Testis (tissue), 3 donors: Measurements from ENCODE around the gene AFAP1. TPM values are rescaled to one million over a fixed set of nuclear protein-coding genes. Genes with fewer than 3 reads are reported as not detected.
A peak's percentile ranks its signal among the peaks of the same experiment; 100 is the strongest.

Source experiments
- DNase-seq: peaks from one replicate; pipeline ENCODE4 v3.0.0-alpha.2; 2019
- H3K27ac ChIP-seq, 2 donors: fragments of 200-600 bp; sonication (generic); one replicate each; pipeline ENCODE4 v1.5.1; 2019
- H3K27me3 ChIP-seq: fragments of 200-600 bp; sonication (generic); one replicate; pipeline ENCODE4 v1.5.1; 2019
- H3K36me3 ChIP-seq: fragments of 200-600 bp; sonication (generic); one replicate; pipeline ENCODE4 v1.5.1; 2017; ENCODE audit warnings: low read depth; ENCODE audit errors: missing control alignments
- H3K4me1 ChIP-seq: fragments of 200-600 bp; sonication (generic); one replicate; pipeline ENCODE4 v1.5.1; 2019
- H3K4me3 ChIP-seq, 2 donors: fragments of 200-600 bp; sonication (generic); one replicate each; pipeline ENCODE4 v1.5.1; 2017 to 2019
- H3K9me3 ChIP-seq: fragments of 200-600 bp; sonication (generic); one replicate; pipeline ENCODE4 v1.5.1; 2017
- POLR2A ChIP-seq: fragments of 450-650 bp; IDR thresholded peaks from one replicate; pipeline ENCODE4 v1.6.1; 2017; ENCODE audit warnings: antibody characterized with exemption, mild to moderate bottlenecking, moderate library complexity
- WGBS, 2 donors: methylation state at CpG; one replicate each; pipeline ENCODE4 v1.1.5; 2018; 5-methylcytosine and 5-hydroxymethylcytosine counted together
- intact Hi-C: fragments of 100-400 bp; cut with DNase I; formaldehyde crosslinking; loops from one replicate; pipeline ENCODE4 v1.15.1; 2023; ENCODE audit warnings: low total_unique reads
- polyA plus RNA-seq: library from polyadenylated mRNA; stranded (reverse); fragments of 350-450 nt; fragmentation: Illumina TruSeq; extraction: RNeasy Lipid Tissue Mini Kit (QIAGEN cat#74804); gene quantifications from one replicate; pipeline ENCODE4 v1.2.3, GENCODE V29; 2014; ENCODE audit warnings: low read depth, low replicate concordance; ENCODE audit not compliant: insufficient read depth
- total RNA-seq, 2 donors: library from RNA; depleted of rRNA; stranded (reverse); fragments of >200 nt; gene quantifications; one replicate each; pipeline ENCODE4 v1.2.3, GENCODE V29; 2016
- TF ChIP-seq, protein P1 (sequence below), 3 experiments: fragments of 450-650 bp in 2 of 3; fragments of 200-600 bp in 1 of 3; sonication (generic) in 1 of 3; IDR thresholded peaks; one replicate each; pipeline ENCODE4 v1.5.1; 2016 to 2019; ENCODE audit warnings: antibody characterized with exemption in 3 of 3, mild to moderate bottlenecking in 2 of 3, moderate library complexity in 1 of 3

AFAP1 gene
- total and polyA plus RNA-seq, 3 donors from 2014 or later = 23.1 to 52.4 (median 51.4) TPM

DNA sequence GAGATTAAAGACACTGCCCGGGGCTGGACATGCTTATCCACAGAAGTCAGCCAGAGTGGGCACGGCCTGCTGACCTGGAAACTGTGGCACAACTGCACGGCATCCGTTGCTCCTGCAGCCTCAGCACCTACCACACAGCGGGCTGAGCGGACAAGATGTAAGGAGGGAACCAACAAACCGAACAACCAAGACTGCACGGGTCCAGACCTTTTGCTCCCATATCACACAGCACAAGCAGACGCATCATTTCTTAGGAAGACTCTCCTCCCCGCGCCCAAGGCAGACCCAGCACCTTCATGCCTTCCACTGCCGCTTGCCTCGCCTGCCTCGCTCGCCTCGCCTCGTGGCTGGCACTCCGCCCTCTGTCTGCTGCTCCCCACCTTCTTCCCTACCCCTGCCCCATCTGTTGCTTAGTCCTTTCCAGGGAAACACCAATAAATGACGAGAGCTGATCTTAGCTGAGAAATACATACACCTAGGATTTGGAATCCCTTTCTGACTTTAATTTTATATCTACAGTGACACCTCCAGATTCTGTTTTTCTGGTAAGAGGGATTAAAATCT lies 79.0 kb downstream of the AFAP1 start:
- DNase-seq = no peak
- no peaks in the 10 kb centered on the region for H3K36me3 ChIP-seq
- peaks cover 3% of the 10 kb centered on the region for H3K4me1 ChIP-seq
- intact Hi-C loops = no loop called here
- TF ChIP-seq, protein P1, sequence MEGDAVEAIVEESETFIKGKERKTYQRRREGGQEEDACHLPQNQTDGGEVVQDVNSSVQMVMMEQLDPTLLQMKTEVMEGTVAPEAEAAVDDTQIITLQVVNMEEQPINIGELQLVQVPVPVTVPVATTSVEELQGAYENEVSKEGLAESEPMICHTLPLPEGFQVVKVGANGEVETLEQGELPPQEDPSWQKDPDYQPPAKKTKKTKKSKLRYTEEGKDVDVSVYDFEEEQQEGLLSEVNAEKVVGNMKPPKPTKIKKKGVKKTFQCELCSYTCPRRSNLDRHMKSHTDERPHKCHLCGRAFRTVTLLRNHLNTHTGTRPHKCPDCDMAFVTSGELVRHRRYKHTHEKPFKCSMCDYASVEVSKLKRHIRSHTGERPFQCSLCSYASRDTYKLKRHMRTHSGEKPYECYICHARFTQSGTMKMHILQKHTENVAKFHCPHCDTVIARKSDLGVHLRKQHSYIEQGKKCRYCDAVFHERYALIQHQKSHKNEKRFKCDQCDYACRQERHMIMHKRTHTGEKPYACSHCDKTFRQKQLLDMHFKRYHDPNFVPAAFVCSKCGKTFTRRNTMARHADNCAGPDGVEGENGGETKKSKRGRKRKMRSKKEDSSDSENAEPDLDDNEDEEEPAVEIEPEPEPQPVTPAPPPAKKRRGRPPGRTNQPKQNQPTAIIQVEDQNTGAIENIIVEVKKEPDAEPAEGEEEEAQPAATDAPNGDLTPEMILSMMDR (IDR thresholded peaks at IDR 0.05) = no peak
- no peak for TF ChIP-seq POLR2A
- 88 to 92% methylated on average over 18 to 19 of the region's 19 CpGs for WGBS, 2 donors
- H3K27me3 ChIP-seq = no peaks in the 10 kb centered on the region
- H3K4me3 ChIP-seq = no peak overlapping the region
- H3K27ac ChIP-seq = no peak overlapping the region
- no peaks in the 10 kb centered on the region for H3K9me3 ChIP-seq

DNA sequence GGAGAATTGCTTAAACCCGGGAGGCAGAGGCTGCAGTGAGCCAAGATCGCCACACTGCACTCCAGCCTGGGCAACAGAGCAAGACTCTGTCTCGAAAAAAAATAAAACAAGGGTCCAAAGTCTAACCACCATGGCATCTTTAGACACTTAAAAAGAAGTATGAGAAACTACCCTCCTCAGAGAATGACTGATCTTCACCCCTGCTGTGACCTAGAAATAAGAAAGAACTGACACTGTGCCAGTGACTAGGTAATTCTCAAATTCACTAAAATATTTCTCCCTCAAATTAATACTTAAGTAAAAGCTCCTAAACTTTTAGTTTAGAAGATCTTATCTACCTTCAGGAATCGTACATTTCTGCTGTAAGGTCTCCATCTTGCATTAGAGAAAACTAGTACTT lies 80.3 kb downstream of the AFAP1 start:
- no peak overlapping the region for H3K27ac ChIP-seq
- intact Hi-C loops = no loop called here
- H3K36me3 ChIP-seq = no peaks in the 10 kb centered on the region
- H3K4me3 ChIP-seq = no peak overlapping the region
- H3K9me3 ChIP-seq = no peaks in the 10 kb centered on the region
- DNase-seq = no peak
- TF ChIP-seq, protein P1 (IDR thresholded peaks at IDR 0.05) = no peak
- no peak for TF ChIP-seq POLR2A
- WGBS, 2 donors = 64 to 76% methylated on average over 4 of the region's 4 CpGs
- no peaks in the 10 kb centered on the region for H3K27me3 ChIP-seq
- peaks cover 3% of the 10 kb centered on the region for H3K4me1 ChIP-seq

DNA sequence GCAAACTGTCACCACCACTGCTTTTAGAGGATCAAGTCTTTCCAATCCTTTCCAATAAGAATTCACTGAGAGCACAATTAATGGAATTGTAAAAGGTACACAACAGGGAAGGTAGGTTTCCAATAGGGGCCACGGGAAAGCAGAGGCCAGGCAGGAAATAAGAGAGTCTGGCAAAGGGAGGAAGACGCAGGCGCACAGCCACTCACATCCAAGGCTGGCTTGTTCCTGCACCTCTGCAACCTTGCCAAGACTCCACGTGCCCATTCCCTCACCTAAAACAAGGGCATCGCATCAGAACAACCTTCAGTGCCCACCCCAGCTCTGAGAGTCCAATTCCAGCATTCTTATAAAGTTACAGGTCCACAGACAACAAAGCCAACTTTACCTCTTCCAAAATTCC lies 81.2 kb downstream of the AFAP1 start:
- no peak for TF ChIP-seq POLR2A
- TF ChIP-seq, protein P1 (IDR thresholded peaks at IDR 0.05) = no peak
- Histone ChIP-seq H3K36me3 (no peaks in the 10 kb centered on the region), H3K27ac (no peak overlapping the region), H3K27me3 (no peaks in the 10 kb centered on the region), H3K4me3 (no peak overlapping the region), H3K4me1 (peaks cover 3% of the 10 kb centered on the region), H3K9me3 (no peaks in the 10 kb centered on the region)
- intact Hi-C loops = no loop called here
- 59 to 69% methylated on average over 5 of the region's 5 CpGs for WGBS, 2 donors
- no peak for DNase-seq

DNA sequence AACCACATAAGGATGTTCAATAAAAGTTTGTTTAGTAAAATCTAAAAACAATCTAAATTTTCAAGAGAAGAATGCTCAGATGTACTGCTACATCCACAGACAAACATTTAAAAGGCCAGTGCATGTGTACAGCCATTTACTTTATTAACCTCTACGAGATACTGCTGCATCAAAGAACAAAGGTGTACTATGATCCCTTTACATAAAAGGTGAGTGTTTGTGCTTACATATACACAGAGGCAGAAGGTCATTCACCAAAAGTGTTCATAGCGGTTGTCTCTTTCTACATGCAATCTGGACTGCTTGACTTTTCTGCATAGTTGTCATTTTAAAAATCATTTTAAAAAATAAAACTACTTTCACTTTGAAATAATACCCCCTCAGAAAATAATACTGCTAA lies 81.7 kb downstream of the AFAP1 start:
- Histone ChIP-seq H3K27ac (no peak overlapping the region), H3K36me3 (no peaks in the 10 kb centered on the region), H3K9me3 (no peaks in the 10 kb centered on the region), H3K27me3 (no peaks in the 10 kb centered on the region), H3K4me1 (peaks cover 3% of the 10 kb centered on the region), H3K4me3 (no peak overlapping the region)
- intact Hi-C loops = no loop called here
- 59 to 80% methylated on average over 2 of the region's 2 CpGs for WGBS, 2 donors
- no peak for TF ChIP-seq POLR2A
- TF ChIP-seq, protein P1 (IDR thresholded peaks at IDR 0.05) = no peak
- DNase-seq = no peak

DNA sequence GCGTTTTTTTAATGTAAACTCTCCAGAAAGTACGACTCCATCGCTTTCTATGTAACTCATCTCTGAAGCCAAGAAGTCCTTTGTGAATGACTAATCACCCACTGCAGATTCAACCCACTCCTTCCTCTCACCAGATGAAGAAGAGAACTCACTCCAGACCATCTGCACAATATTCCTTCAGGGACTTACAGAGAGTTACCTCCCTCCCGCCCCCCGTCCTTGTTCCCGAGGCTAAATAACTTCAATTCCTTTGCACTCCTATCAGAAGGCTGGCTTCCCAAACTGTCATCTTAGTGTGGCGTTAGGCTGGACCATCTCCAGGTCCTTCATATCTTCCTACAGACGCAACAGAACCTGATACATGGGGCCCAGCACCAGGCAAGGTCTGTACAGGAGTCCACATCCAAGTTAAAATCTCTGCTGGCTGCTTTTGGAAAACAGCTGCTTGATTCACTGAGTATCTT lies 82.4 kb downstream of the AFAP1 start:
- intact Hi-C loops = no loop called here
- no peaks in the 10 kb centered on the region for H3K36me3 ChIP-seq
- H3K9me3 ChIP-seq = no peaks in the 10 kb centered on the region
- H3K4me3 ChIP-seq = no peak overlapping the region
- peak overlapping the region in 1 of 2 donors; percentile 53 for H3K27ac ChIP-seq
- no peaks in the 10 kb centered on the region for H3K27me3 ChIP-seq
- DNase-seq = peak; percentile 25
- 37 to 47% methylated on average over 8 of the region's 8 CpGs for WGBS, 2 donors
- peaks cover 3% of the 10 kb centered on the region for H3K4me1 ChIP-seq
- TF ChIP-seq POLR2A = no peak
